ENCODE data around the gene CDH13. TPM values are rescaled to one million over a fixed set of nuclear protein-coding genes. Genes with fewer than 3 reads are reported as not detected.

Gene CDH13
- polyA plus RNA-seq, 2 of the 4 experiments (the other 2 are of a cell fraction) = not detected

DNA sequence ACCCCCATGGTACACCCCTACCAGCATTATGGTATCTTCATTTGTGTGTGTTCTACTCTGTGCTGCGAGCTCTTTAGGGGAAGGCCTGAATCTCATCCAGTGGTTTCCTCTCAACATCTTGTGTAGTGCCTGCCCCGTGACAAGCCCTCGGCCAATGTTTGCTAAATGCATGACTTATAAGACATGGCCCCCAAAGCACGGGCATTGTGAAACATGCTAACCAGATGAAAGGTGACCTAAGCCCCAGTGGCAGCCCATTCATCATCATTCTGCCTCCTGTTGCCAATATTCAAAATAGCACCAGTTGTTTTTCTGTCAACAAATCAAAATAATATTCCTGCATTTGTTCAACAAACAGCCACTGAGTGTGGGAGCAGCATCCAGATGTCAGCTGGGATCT, 1072.2 kb downstream of the CDH13 start:
- ChIA-PET POLR2A (no interaction called here), CTCF (no interaction called here)
- no peak for DNase-seq (ENCODE audit: low read depth in 1 of 2, low spot score in 1 of 2)
- WGBS (ENCODE audit: missing lambda C conversion rate) = 4% methylated on average over 4 of the region's 4 CpGs
- Histone ChIP-seq H3K4me3 (no peak overlapping the region), H3K9me3 (no peaks in the 10 kb centered on the region), H3K4me1 (no peaks in the 10 kb centered on the region), H3K4me2 (no peak overlapping the region), H3K27ac (no peak overlapping the region)
- TF ChIP-seq CBX2 (IDR thresholded peaks at IDR 0.05; ENCODE audit: borderline replicate concordance, low read depth) (no peak), KDM5A (IDR thresholded peaks at IDR 0.05) (no peak), ZSCAN20 (CRISPR knock-in tag; IDR thresholded peaks at IDR 0.05) (no peak), SREBF2 (IDR thresholded peaks at IDR 0.05) (no peak), ZC3H11A (IDR thresholded peaks at IDR 0.05) (no peak), FOXS1 (CRISPR knock-in tag; IDR thresholded peaks at IDR 0.05) (no peak), JUNB (IDR thresholded peaks at IDR 0.05) (no peak), GATA3 (IDR thresholded peaks at IDR 0.05; ENCODE audit: borderline replicate concordance) (no peak), FOSB (CRISPR knock-in tag; IDR thresholded peaks at IDR 0.05) (no peak), CBX8 (IDR thresholded peaks at IDR 0.05) (no peak), RCOR1 (IDR thresholded peaks at IDR 0.05; ENCODE audit: low read depth, low read length) (no peak), POLR2AphosphoS2 (conservative IDR thresholded peaks at IDR 0.05; ENCODE audit: low read length) (no peak), E2F6 (IDR thresholded peaks at IDR 0.05; ENCODE audit: borderline replicate concordance, low read depth) (no peak), NR3C1 (IDR thresholded peaks at IDR 0.05) (no peak)
- TF ChIP-seq, protein P1, sequence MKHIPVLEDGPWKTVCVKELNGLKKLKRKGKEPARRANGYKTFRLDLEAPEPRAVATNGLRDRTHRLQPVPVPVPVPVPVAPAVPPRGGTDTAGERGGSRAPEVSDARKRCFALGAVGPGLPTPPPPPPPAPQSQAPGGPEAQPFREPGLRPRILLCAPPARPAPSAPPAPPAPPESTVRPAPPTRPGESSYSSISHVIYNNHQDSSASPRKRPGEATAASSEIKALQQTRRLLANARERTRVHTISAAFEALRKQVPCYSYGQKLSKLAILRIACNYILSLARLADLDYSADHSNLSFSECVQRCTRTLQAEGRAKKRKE (CRISPR knock-in tag; IDR thresholded peaks at IDR 0.05; ENCODE audit: low read depth) = no peak
- TF ChIP-seq, protein P2, sequence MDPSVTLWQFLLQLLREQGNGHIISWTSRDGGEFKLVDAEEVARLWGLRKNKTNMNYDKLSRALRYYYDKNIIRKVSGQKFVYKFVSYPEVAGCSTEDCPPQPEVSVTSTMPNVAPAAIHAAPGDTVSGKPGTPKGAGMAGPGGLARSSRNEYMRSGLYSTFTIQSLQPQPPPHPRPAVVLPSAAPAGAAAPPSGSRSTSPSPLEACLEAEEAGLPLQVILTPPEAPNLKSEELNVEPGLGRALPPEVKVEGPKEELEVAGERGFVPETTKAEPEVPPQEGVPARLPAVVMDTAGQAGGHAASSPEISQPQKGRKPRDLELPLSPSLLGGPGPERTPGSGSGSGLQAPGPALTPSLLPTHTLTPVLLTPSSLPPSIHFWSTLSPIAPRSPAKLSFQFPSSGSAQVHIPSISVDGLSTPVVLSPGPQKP (IDR thresholded peaks at IDR 0.05; ENCODE audit: low read depth, low read length) = no peak
- ATAC-seq = no peak
- no peak for FAIRE-seq

GRCh38 chr16:83699817-83700216, 1073.0 kb downstream of the CDH13 start:
- no peak for DNase-seq (ENCODE audit: low read depth in 1 of 2, low spot score in 1 of 2)
- POLR2A ChIA-PET = no interaction called here

More at GRCh38 chr16:83699817-83700216, 1073.0 kb downstream of the CDH13 start:
- FAIRE-seq (no peak), ATAC-seq (no peak)
- Histone ChIP-seq H3K4me2 (no peak overlapping the region), H3K4me1 (no peaks in the 10 kb centered on the region), H3K9me3 (no peaks in the 10 kb centered on the region), H3K4me3 (no peak overlapping the region), H3K27ac (no peak overlapping the region)
- WGBS (ENCODE audit: missing lambda C conversion rate) = 2% methylated on average over 4 of the region's 4 CpGs
- no peak for TF ChIP-seq MAZ (IDR thresholded peaks at IDR 0.05; ENCODE audit: borderline replicate concordance, low read depth, low read length)
- TF ChIP-seq HOXB13 (CRISPR knock-in tag; IDR thresholded peaks at IDR 0.05; ENCODE audit: low read depth) = no peak
- TF ChIP-seq CTCF (IDR thresholded peaks at IDR 0.05) = no peak
- TF ChIP-seq MAX (IDR thresholded peaks at IDR 0.05) = no peak
- TF ChIP-seq JUNB (IDR thresholded peaks at IDR 0.05) = no peak
- no peak for TF ChIP-seq HDAC2 (IDR thresholded peaks at IDR 0.05)
- TF ChIP-seq CBX8 (IDR thresholded peaks at IDR 0.05) = no peak
- no peak for TF ChIP-seq E2F6 (IDR thresholded peaks at IDR 0.05; ENCODE audit: borderline replicate concordance, low read depth)
- no peak for TF ChIP-seq EHMT2 (IDR thresholded peaks at IDR 0.05; ENCODE audit: low read depth)
- TF ChIP-seq, protein P1 (CRISPR knock-in tag; IDR thresholded peaks at IDR 0.05; ENCODE audit: low read depth) = no peak
- no peak for TF ChIP-seq FOXS1 (CRISPR knock-in tag; IDR thresholded peaks at IDR 0.05)
- no peak for TF ChIP-seq RAD21 (conservative IDR thresholded peaks at IDR 0.05 in 1 of 2, IDR thresholded peaks at IDR 0.05 in 1 of 2)
- no peak for TF ChIP-seq KDM5A (IDR thresholded peaks at IDR 0.05)
- TF ChIP-seq POLR2A (IDR thresholded peaks at IDR 0.05; ENCODE audit: low read length) = no peak
- no peak for TF ChIP-seq HEYL (CRISPR knock-in tag; IDR thresholded peaks at IDR 0.05)
- TF ChIP-seq ZC3H11A (IDR thresholded peaks at IDR 0.05) = no peak
- no peak for TF ChIP-seq EP300 (IDR thresholded peaks at IDR 0.05)
- no peak for TF ChIP-seq RCOR1 (IDR thresholded peaks at IDR 0.05; ENCODE audit: low read depth, low read length)
- no peak for TF ChIP-seq PBX3 (IDR thresholded peaks at IDR 0.05)
- CTCF ChIA-PET = no interaction called here
